ENCODE data around the gene GABPA.

DNA sequence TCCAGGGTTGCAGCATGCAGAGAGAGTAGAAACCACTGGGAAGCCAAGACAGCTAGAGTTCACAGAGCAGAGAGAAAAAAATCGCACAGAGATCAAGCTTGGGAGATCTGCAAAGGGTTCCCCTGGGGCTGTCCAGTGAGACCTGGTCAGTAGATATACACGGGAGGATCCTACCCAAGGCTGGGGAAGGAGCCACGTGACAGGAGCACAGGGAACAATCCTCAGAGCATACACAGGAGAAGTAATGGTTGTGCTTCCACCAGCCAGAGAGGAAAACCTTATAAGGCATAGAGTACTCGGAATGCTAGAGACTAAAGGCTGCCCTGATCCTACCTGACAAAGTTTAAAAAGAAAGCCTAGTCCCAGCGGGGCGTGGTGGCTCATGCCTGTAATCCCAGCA is 53.9 kb downstream of the GABPA start:
- TF ChIP-seq TCF7L2 (IDR thresholded peaks at IDR 0.05; ENCODE audit: low read depth, low read length): no peak
- TF ChIP-seq, protein P1, sequence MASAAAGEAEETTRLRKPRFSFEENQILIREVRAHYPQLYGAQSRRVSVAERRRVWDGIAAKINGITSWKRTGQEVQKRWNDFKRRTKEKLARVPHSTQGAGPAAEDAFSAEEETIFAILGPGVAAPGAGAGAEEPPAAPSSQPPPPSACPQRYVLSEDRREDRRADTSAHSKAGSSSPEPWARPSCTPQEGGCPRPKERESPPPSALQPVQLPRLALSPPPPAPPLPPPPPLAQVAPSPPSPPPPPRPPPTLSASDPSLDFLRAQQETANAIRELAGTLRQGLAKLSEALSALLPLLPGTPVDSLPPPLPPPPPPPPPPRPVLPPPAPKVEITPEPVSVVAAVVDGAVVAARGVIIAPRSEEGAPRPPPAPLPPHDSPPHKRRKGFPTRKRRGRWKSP (CRISPR knock-in tag; IDR thresholded peaks at IDR 0.05): no peak
- TF ChIP-seq CHCHD3 (CRISPR knock-in tag; IDR thresholded peaks at IDR 0.05): no peak
- TF ChIP-seq ZNF136 (CRISPR knock-in tag; IDR thresholded peaks at IDR 0.05; ENCODE audit: low read depth): no peak
- no peak for TF ChIP-seq BHLHE40 (IDR thresholded peaks at IDR 0.05; ENCODE audit: low read length)
- no peak for TF ChIP-seq POLR2AphosphoS5 (IDR thresholded peaks at IDR 0.05; ENCODE audit: low read depth, low read length)
